Keratinocyte (primary cell): ENCODE results near the gene PTGR2. TPM values are rescaled to one million over a fixed set of nuclear protein-coding genes. Genes with fewer than 3 reads are reported as not detected.

Experiments
- DNase-seq: peaks from one replicate; pipeline ENCODE4 v3.0.0-alpha.2; 2011; ENCODE audit warnings: low read depth, missing footprints, low spot score
- FAIRE-seq: peaks from 2 replicates; lab custom pipeline; 2011; peaks lifted over from hg19 to GRCh38; lab: Jason Lieb, UNC
- H2AFZ ChIP-seq: 2 replicates; pipeline ENCODE4 v1.6.0; 2012; ENCODE audit warnings: low read length, control low read depth, inconsistent platforms; ENCODE audit not compliant: control insufficient read depth
- H3K27ac ChIP-seq: 2 replicates; pipeline ENCODE4 v1.5.1; 2011; ENCODE audit warnings: low read length; ENCODE audit not compliant: control insufficient read depth, insufficient read depth
- H3K27me3 ChIP-seq: 3 replicates; pipeline ENCODE4 v1.6.0; 2011; ENCODE audit warnings: low read length; ENCODE audit not compliant: control insufficient read depth, insufficient read depth; ENCODE audit errors: extremely low read depth
- H3K36me3 ChIP-seq, 2 experiments: 2 replicates in 1 of 2; 3 replicates in 1 of 2; pipeline ENCODE4 v1.5.1; 2011; ENCODE audit warnings: low read length in 2 of 2, mild to moderate bottlenecking in 1 of 2; ENCODE audit not compliant: control insufficient read depth in 2 of 2, insufficient read depth in 2 of 2; ENCODE audit errors: extremely low read depth in 1 of 2
- H3K4me1 ChIP-seq: 3 replicates; pipeline ENCODE4 v1.5.1; 2011; ENCODE audit warnings: low read length; ENCODE audit not compliant: control insufficient read depth, insufficient read depth; ENCODE audit errors: extremely low read depth
- H3K4me2 ChIP-seq: 3 replicates; pipeline ENCODE4 v1.6.0; 2011; ENCODE audit warnings: low read depth, low read length; ENCODE audit not compliant: control insufficient read depth, insufficient read depth; ENCODE audit errors: extremely low read depth
- H3K4me3 ChIP-seq, 3 experiments: fragments of 200-600 bp in 1 of 3; sonication (generic) in 1 of 3; 2 replicates in 2 of 3; 3 replicates in 1 of 3; pipeline ENCODE4 v1.5.1; 2011 to 2016; ENCODE audit warnings: low read length in 3 of 3, mild to moderate bottlenecking in 3 of 3, control low read depth in 2 of 3, inconsistent platforms in 1 of 3, low read depth in 1 of 3, mixed read lengths in 1 of 3, mixed run types in 1 of 3, moderate library complexity in 1 of 3; ENCODE audit not compliant: control insufficient read depth in 2 of 3, insufficient read depth in 2 of 3; ENCODE audit errors: extremely low read depth in 1 of 3
- H3K79me2 ChIP-seq: 2 replicates; pipeline ENCODE4 v1.6.0; 2012; ENCODE audit warnings: low read length; ENCODE audit not compliant: control insufficient read depth, insufficient read depth
- H3K9ac ChIP-seq: 3 replicates; pipeline ENCODE4 v1.6.0; 2011; ENCODE audit warnings: low read length; ENCODE audit not compliant: control insufficient read depth, insufficient read depth; ENCODE audit errors: extremely low read depth
- H3K9me1 ChIP-seq: 3 replicates; pipeline ENCODE4 v1.6.0; 2011; ENCODE audit warnings: low read length; ENCODE audit not compliant: control insufficient read depth, insufficient read depth; ENCODE audit errors: extremely low read depth
- H3K9me3 ChIP-seq: 2 replicates; pipeline ENCODE4 v1.5.1; 2012; ENCODE audit warnings: low read depth, low read length; ENCODE audit not compliant: control insufficient read depth
- H4K20me1 ChIP-seq: 3 replicates; pipeline ENCODE4 v1.6.0; 2011; ENCODE audit warnings: low read length; ENCODE audit not compliant: control insufficient read depth, insufficient read depth; ENCODE audit errors: extremely low read depth
- CTCF ChIP-seq, 3 experiments: IDR thresholded peaks in 1 of 3; conservative IDR thresholded peaks in 1 of 3; optimal IDR thresholded peaks in 1 of 3; 2 replicates in 2 of 3; 3 replicates in 1 of 3; pipeline versions ENCODE3 to v1.5.1; 2011; ENCODE audit warnings: low read length in 3 of 3, mild to moderate bottlenecking in 3 of 3, moderate library complexity in 2 of 3, control low read depth in 1 of 3, inconsistent platforms in 1 of 3; ENCODE audit not compliant: insufficient read depth in 2 of 3; ENCODE audit errors: extremely low read depth in 1 of 3
- EZH2 ChIP-seq: IDR thresholded peaks from one replicate; pipeline ENCODE4 v1.6.1; 2012; ENCODE audit warnings: inconsistent platforms, mild to moderate bottlenecking, low read length, moderate library complexity
- dilution Hi-C: fragments of 300-500 bp; cut with MboI; formaldehyde crosslinking; loops from one replicate; pipeline ENCODE4 v1.7.0; 2020; ENCODE audit warnings: low sequenced_read_pairs; ENCODE audit not compliant: extremely low pct_ligation_motif_present
- polyA plus RNA-seq, 5 experiments: library from polyadenylated mRNA; depleted of rRNA in 3 of 5; stranded (reverse) in 3 of 5; stranded (forward) in 1 of 5; unstranded in 1 of 5; fragments of >200 nt; gene quantifications; 1 replicate in 1 of 5; 2 replicates in 3 of 5; 3 replicates in 1 of 5; pipeline versions ENCODE4 v1.2.1 to v1.2.3, GENCODE V29; 2011 to 2012; ENCODE audit warnings: missing spikeins in 2 of 5, low read depth in 1 of 5, low replicate concordance in 1 of 5

PTGR2 gene
- polyA plus RNA-seq, 1 donor (not counting 4 experiments of a cell fraction or from before 2014, with no cell fraction given): 19.5 TPM

- H3K27me3 ChIP-seq: no peaks in the 10 kb centered on the region
- TF ChIP-seq EZH2 (no peak), CTCF (optimal IDR thresholded peaks at IDR 0.05 in 1 of 3, IDR thresholded peaks at IDR 0.05 in 1 of 3, conservative IDR thresholded peaks at IDR 0.05 in 1 of 3; ENCODE audit: extremely low read depth in 1 of 3, insufficient read depth in 2 of 3, low read length in 3 of 3) (no peak)
- no peaks in the 10 kb centered on the region for H3K36me3 ChIP-seq
- H3K79me2 ChIP-seq: no peaks in the 10 kb centered on the region
- no peak overlapping the region for H3K9ac ChIP-seq
- H3K27ac ChIP-seq: no peak overlapping the region
- H3K4me1 ChIP-seq: no peaks in the 10 kb centered on the region
- H2AFZ ChIP-seq: no peak overlapping the region
- H4K20me1 ChIP-seq: no peaks in the 10 kb centered on the region
- FAIRE-seq (no peak), DNase-seq (no peak)
- H3K9me1 ChIP-seq: no peaks in the 10 kb centered on the region
- no peak overlapping the region for H3K4me2 ChIP-seq
- H3K9me3 ChIP-seq: no peaks in the 10 kb centered on the region
- no peak overlapping the region for H3K4me3 ChIP-seq
- dilution Hi-C loops: no loop called here
Measured at GRCh38 chr14:73815849-73816248, 35.8 kb upstream of the PTGR2 start.

GRCh38 chr14:73816393-73816816 is 35.2 kb upstream of the PTGR2 start:
- Histone ChIP-seq H3K9me3 (no peaks in the 10 kb centered on the region), H3K79me2 (no peaks in the 10 kb centered on the region), H3K4me1 (no peaks in the 10 kb centered on the region), H2AFZ (no peak overlapping the region), H3K27me3 (no peaks in the 10 kb centered on the region), H4K20me1 (no peaks in the 10 kb centered on the region), H3K4me3 (no peak overlapping the region), H3K9ac (no peak overlapping the region), H3K36me3 (no peaks in the 10 kb centered on the region), H3K27ac (no peak overlapping the region), H3K4me2 (no peak overlapping the region), H3K9me1 (no peaks in the 10 kb centered on the region)
- dilution Hi-C loops: no loop called here
- FAIRE-seq: no peak
- no peak for TF ChIP-seq CTCF (optimal IDR thresholded peaks at IDR 0.05 in 1 of 3, IDR thresholded peaks at IDR 0.05 in 1 of 3, conservative IDR thresholded peaks at IDR 0.05 in 1 of 3; ENCODE audit: extremely low read depth in 1 of 3, insufficient read depth in 2 of 3, low read length in 3 of 3)
- no peak for TF ChIP-seq EZH2
- DNase-seq: no peak
